Measurements from ENCODE around the gene CD83. TPM values are rescaled to one million over a fixed set of nuclear protein-coding genes. Genes with fewer than 3 reads are reported as not detected.

Gene CD83
- polyA plus RNA-seq, 3 donors: 74.5 to 326 (median 84.7) TPM

DNA sequence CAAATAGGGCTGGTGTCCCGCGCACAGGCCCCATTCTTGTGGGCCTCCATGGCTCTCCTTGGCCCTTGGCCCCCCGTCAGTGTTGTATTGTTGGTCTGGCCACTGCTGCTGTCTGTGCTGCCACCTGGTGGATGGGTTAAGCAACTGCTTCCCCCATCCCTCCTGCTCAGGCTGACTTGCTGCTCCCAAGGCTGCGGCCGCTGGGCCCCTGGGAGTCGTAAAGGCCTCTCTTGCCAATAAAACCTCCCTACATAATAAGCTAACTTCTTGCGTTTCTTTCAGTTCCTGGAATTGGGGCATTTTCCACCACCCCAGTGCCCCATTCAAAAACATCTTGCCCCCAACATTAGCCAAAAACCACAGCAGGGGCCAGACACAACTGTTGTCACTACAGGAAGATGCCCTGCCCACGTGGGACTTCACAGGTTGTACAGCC, 27.1 kb downstream of the CD83 start:
- H3K4me3 ChIP-seq (replicated peaks in 1 of 3; ENCODE audit: low read depth in 2 of 3, low read length in 3 of 3): no peak overlapping the region
- peak overlapping the region in 2 of 7 donors; percentile 21 to 41 for H3K27ac Mint-ChIP-seq
- no peaks in the 10 kb centered on the region for H3K27me3 ChIP-seq (ENCODE audit: control insufficient read depth in 2 of 2, insufficient read depth in 2 of 2, low read length in 2 of 2)
- no peaks in the 10 kb centered on the region for H3K79me2 ChIP-seq (ENCODE audit: insufficient read depth, low read length)
- H3K36me3 ChIP-seq (replicated peaks in 1 of 2; ENCODE audit: control insufficient read depth in 1 of 2, insufficient read depth in 2 of 2, low read length in 2 of 2): no peaks in the 10 kb centered on the region
- H3K36me3 Mint-ChIP-seq: no peaks in the 10 kb centered on the region
- H3K4me1 Mint-ChIP-seq: peaks cover 20% of the 10 kb centered on the region
- intact Hi-C loops (cut with micrococcal nuclease): loop anchor here (2.0 to 10.0 kb wide), 2 partner anchors 100 to 236 kb away; no protein-coding TSS in a partner anchor
- H2AFZ ChIP-seq (ENCODE audit: insufficient read depth, low read depth, low read length, poor library complexity, severe bottlenecking): no peak overlapping the region
- H3K4me2 ChIP-seq (replicated peaks; ENCODE audit: extremely low read depth, low read length, poor library complexity, severe bottlenecking): no peak overlapping the region
- 17% methylated on average over 7 of the region's 8 CpGs for WGBS (ENCODE audit: insufficient coverage)
- no peaks in the 10 kb centered on the region for H3K9me3 ChIP-seq (replicated peaks in 1 of 2; ENCODE audit: control insufficient read depth in 1 of 2, insufficient read depth in 1 of 2, low read length in 2 of 2)
- peaks cover 7 to 14% of the 10 kb centered on the region in 2 donors for H3K4me1 ChIP-seq (ENCODE audit: control insufficient read depth in 1 of 2, insufficient read depth in 2 of 2, low read length in 2 of 2)
- H3K27ac ChIP-seq (ENCODE audit: low read depth in 1 of 2, low read length in 2 of 2): no peak overlapping the region
- no peaks in the 10 kb centered on the region for H4K20me1 ChIP-seq (ENCODE audit: insufficient read depth, low read length)
- peak; percentile 65 to 80 (median 78) for DNase-seq
- TF ChIP-seq, protein P1, sequence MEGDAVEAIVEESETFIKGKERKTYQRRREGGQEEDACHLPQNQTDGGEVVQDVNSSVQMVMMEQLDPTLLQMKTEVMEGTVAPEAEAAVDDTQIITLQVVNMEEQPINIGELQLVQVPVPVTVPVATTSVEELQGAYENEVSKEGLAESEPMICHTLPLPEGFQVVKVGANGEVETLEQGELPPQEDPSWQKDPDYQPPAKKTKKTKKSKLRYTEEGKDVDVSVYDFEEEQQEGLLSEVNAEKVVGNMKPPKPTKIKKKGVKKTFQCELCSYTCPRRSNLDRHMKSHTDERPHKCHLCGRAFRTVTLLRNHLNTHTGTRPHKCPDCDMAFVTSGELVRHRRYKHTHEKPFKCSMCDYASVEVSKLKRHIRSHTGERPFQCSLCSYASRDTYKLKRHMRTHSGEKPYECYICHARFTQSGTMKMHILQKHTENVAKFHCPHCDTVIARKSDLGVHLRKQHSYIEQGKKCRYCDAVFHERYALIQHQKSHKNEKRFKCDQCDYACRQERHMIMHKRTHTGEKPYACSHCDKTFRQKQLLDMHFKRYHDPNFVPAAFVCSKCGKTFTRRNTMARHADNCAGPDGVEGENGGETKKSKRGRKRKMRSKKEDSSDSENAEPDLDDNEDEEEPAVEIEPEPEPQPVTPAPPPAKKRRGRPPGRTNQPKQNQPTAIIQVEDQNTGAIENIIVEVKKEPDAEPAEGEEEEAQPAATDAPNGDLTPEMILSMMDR (IDR thresholded peaks at IDR 0.05): peak; percentile 95
- H3K27me3 Mint-ChIP-seq (ENCODE audit: low read depth in 3 of 3): peaks cover 0 to 4% (median 2%) of the 10 kb centered on the region in 3 donors
- H3K9ac ChIP-seq (ENCODE audit: insufficient read depth, low read length, poor library complexity, severe bottlenecking): no peak overlapping the region
- no peak overlapping the region for H3K4me3 Mint-ChIP-seq
- H3K9me3 Mint-ChIP-seq: no peaks in the 10 kb centered on the region

DNA sequence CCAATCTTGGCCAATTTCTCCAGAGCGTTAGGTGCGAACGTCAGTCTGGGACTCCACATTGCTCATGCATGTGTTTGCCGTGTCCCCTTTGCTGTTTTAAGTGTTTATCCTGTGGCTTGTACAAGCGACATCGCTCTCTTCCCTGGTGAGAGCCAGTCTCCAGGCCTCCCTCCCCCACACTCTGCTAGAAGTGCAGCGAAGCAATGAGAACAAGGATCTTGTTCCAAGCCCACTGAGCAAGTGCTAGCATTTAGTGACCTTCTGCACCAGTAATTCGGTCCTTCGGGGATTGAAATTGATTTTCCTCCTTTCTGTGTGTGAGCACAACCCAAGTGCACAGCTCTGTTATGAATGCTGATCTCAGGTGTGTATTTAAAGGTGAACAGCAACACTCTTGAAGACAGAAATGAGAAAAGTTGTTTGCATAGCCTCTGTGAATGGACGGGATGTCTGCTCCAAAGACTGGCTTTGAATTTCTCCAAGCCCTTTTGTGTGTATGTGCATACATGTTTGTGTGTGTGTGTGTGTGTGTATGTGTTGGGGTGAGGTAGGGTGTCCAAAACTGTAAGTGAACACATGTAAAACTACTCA, 29.0 kb downstream of the CD83 start:
- TF ChIP-seq, protein P1 (IDR thresholded peaks at IDR 0.05): no peak
- Histone ChIP-seq H3K36me3 (replicated peaks in 1 of 2; ENCODE audit: control insufficient read depth in 1 of 2, insufficient read depth in 2 of 2, low read length in 2 of 2) (no peaks in the 10 kb centered on the region), H3K4me1 (ENCODE audit: control insufficient read depth in 1 of 2, insufficient read depth in 2 of 2, low read length in 2 of 2) (peaks cover 7 to 15% of the 10 kb centered on the region in 2 donors), H3K4me2 (replicated peaks; ENCODE audit: extremely low read depth, low read length, poor library complexity, severe bottlenecking) (no peak overlapping the region), H2AFZ (ENCODE audit: insufficient read depth, low read depth, low read length, poor library complexity, severe bottlenecking) (no peak overlapping the region), H3K27ac (ENCODE audit: low read depth in 1 of 2, low read length in 2 of 2) (no peak overlapping the region), H3K9ac (ENCODE audit: insufficient read depth, low read length, poor library complexity, severe bottlenecking) (no peak overlapping the region), H3K27me3 (ENCODE audit: control insufficient read depth in 2 of 2, insufficient read depth in 2 of 2, low read length in 2 of 2) (no peaks in the 10 kb centered on the region), H3K4me3 (replicated peaks in 1 of 3; ENCODE audit: low read depth in 2 of 3, low read length in 3 of 3) (no peak overlapping the region), H3K79me2 (ENCODE audit: insufficient read depth, low read length) (no peaks in the 10 kb centered on the region), H4K20me1 (ENCODE audit: insufficient read depth, low read length) (no peaks in the 10 kb centered on the region), H3K9me3 (replicated peaks in 1 of 2; ENCODE audit: control insufficient read depth in 1 of 2, insufficient read depth in 1 of 2, low read length in 2 of 2) (no peaks in the 10 kb centered on the region)
- Mint-ChIP-seq H3K27me3 (ENCODE audit: low read depth in 3 of 3) (peaks cover 2 to 4% (median 3%) of the 10 kb centered on the region in 3 donors), H3K4me3 (no peak overlapping the region), H3K36me3 (no peaks in the 10 kb centered on the region), H3K4me1 (peaks cover 22% of the 10 kb centered on the region), H3K9me3 (no peaks in the 10 kb centered on the region), H3K27ac (no peak overlapping the region)
- no peak for DNase-seq
- 95% methylated on average over 9 of the region's 10 CpGs for WGBS (ENCODE audit: insufficient coverage)
- intact Hi-C loops (cut with micrococcal nuclease): loop anchor here in 1 of 2 donors (10.0 kb wide), 1 partner anchor 102 kb away; no protein-coding TSS in a partner anchor
